HG03097 (cell line): ENCODE measurements around the gene KLHL10.
"Not testable (repeated sequence)": the region's sequence is repeated elsewhere in the genome, so short reads cannot be mapped to it uniquely, and the experiment has no call there.

ENCODE experiments used
- ATAC-seq: cut with Tn5 transposase; IDR thresholded peaks from one replicate; pipeline ENCODE4 v1.9.1; 2021; ENCODE audit not compliant: unreplicated experiment, low FRiP score

KLHL10 gene

GRCh38 chr17:41813152-41813680, 24.4 kb upstream of the KLHL10 start:
- ATAC-seq = no peak

GRCh38 chr17:41813699-41814124, 23.9 kb upstream of the KLHL10 start:
- no peak for ATAC-seq

- ATAC-seq = no peak
Measured at GRCh38 chr17:41814195-41814594, 23.4 kb upstream of the KLHL10 start.

GRCh38 chr17:41816637-41817320, 20.8 kb upstream of the KLHL10 start:
- ATAC-seq = no peak

- no peak for ATAC-seq
Measured at GRCh38 chr17:41818024-41818423, 19.6 kb upstream of the KLHL10 start.

GRCh38 chr17:41821776-41822175, 15.8 kb upstream of the KLHL10 start:
- no peak for ATAC-seq

GRCh38 chr17:41822216-41823140, 15.1 kb upstream of the KLHL10 start:
- no peak for ATAC-seq

- no peak for ATAC-seq
Measured at GRCh38 chr17:41823141-41823524, 14.5 kb upstream of the KLHL10 start.

GRCh38 chr17:41823580-41823979, 14.0 kb upstream of the KLHL10 start:
- ATAC-seq = no peak

- ATAC-seq = no peak
Measured at GRCh38 chr17:41824086-41824485, 13.5 kb upstream of the KLHL10 start.

GRCh38 chr17:41825175-41825845, 12.3 kb upstream of the KLHL10 start:
- ATAC-seq = no peak

GRCh38 chr17:41829961-41830360, 7.7 kb upstream of the KLHL10 start:
- ATAC-seq = not testable (repeated sequence)

GRCh38 chr17:41835214-41835799, 2.3 kb upstream of the KLHL10 start:
- no peak for ATAC-seq

- ATAC-seq = no peak
Measured at GRCh38 chr17:41835800-41836549, 1.6 kb upstream of the KLHL10 start, which contains the start of gene NT5C3B. Gene NT5C3B, minus strand, starts transcription at chr17:41836232. Its CDS starts 39 bp downstream, at chr17:41836193.

GRCh38 chr17:41836550-41837196, 952 bp upstream of the KLHL10 start:
- no peak for ATAC-seq

GRCh38 chr17:41839448-41839847, 1.8 kb downstream of the KLHL10 start:
- ATAC-seq = not testable (repeated sequence)

GRCh38 chr17:41840781-41841180, 3.2 kb downstream of the KLHL10 start:
- not testable (repeated sequence) for ATAC-seq

- no peak for ATAC-seq
Measured at GRCh38 chr17:41844971-41845370, 7.3 kb downstream of the KLHL10 start.

GRCh38 chr17:41848788-41849187, 11.2 kb downstream of the KLHL10 start:
- ATAC-seq = no peak
